GM19467 (cell line): ENCODE results near the gene PAX6.

Experiments
- ATAC-seq: cut with Tn5 transposase; IDR thresholded peaks from one replicate; pipeline ENCODE4 v1.9.1; 2021; ENCODE audit warnings: mild to moderate bottlenecking, moderate library complexity; ENCODE audit not compliant: unreplicated experiment

The PAX6 gene

DNA sequence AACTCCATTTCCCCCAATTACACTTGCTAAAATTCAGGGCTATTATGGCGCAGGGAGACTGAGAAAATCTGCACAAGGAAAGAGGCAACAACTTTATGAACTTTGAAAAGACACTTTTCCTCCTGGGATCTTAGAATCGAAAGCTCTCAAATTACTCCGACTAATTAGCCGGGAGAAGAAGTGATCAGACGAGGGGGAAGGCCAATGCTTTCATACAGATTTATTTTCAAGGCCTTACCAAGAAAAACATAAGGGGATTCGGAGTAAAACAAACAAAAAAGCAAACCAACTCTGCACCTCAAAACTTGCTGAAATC lies 1.6 kb downstream of the PAX6 start:
- ATAC-seq, result no peak

- no peak for ATAC-seq
These were observed 2.2 kb downstream of the PAX6 start for GRCh38 chr11:31808721-31809540.

GRCh38 chr11:31807799-31808667 lies 3.1 kb downstream of the PAX6 start:
- no peak for ATAC-seq

DNA sequence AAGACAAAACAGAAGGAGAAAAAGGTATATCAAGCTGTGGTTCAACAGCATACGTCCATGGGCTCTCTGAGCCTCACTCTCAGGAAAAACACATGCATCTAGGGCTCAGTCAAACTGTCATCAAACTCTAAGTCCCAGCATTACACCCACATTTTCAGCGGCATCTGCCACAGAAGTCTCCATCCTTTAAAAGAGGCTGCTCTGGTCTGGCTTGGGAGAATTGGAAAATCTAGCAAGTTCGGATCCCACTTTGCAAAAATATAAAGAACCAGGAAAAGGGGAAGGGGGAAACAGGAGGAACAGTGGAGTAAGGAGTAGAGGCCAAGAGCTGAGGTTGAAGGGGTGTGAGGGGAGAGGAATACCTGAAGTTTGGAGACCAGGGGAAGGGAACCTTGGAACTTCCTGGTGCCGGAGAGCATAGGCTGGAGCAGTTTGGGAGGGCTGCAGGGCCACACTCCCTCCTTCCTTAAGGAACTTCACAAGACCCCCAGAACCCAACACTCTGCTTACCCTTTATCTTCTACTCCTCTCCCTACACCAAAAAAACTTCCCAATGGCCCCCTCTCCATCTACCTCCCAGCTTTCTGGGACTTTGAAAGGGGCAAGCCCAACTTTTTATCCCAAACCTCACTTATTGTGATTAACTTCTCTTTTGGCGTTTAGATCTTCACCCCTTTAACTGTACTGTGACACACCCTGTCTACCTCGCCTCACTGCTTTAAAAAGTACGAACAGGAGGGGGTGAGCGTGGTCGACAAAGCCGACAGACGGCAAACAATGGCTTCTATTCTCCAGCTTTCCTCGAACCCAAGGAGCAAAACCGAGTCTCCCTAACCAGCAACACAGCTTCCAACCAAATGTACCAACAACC lies 4.0 kb downstream of the PAX6 start:
- no peak for ATAC-seq

- no peak for ATAC-seq
These were observed 4.8 kb downstream of the PAX6 start for GRCh38 chr11:31806186-31806927.

GRCh38 chr11:31805629-31806185 lies 5.4 kb downstream of the PAX6 start:
- ATAC-seq, result no peak

GRCh38 chr11:31805037-31805628 lies 6.0 kb downstream of the PAX6 start:
- ATAC-seq, result no peak

DNA sequence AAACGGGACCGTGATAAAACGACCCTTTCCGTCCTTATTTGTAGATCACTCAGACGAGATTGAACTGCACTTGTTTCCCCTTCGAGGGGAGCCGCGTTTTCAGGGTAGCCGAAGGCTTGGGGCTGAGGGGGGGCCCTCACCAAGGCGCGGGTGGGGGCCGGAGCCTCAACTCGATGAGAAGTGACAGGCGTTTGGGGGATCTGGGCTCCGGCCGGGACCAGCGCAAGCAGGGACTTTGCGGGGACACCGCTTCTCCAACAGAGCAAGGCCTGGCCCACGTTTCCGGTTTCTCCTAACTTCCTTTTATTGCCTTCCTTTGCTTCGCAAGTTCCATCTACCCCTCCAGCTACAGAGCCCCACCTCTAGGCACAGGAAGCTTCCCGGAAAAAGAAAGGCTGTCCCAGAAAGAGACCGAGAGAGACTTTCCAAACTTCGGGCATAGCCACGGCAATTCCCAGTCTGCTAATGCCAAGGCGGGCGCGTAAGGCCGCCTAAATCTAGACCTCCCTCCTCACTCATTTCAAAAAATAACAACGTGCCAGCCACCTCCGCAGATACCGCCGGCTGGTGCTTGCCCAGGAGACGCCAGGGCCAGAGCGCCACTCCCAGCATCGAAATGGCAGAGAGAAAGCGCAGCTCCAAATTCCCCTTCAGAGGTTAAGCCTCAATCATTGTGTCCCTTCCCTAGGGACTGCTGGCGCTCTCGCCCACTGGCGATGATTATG lies 6.6 kb downstream of the PAX6 start:
- ATAC-seq, result no peak

DNA sequence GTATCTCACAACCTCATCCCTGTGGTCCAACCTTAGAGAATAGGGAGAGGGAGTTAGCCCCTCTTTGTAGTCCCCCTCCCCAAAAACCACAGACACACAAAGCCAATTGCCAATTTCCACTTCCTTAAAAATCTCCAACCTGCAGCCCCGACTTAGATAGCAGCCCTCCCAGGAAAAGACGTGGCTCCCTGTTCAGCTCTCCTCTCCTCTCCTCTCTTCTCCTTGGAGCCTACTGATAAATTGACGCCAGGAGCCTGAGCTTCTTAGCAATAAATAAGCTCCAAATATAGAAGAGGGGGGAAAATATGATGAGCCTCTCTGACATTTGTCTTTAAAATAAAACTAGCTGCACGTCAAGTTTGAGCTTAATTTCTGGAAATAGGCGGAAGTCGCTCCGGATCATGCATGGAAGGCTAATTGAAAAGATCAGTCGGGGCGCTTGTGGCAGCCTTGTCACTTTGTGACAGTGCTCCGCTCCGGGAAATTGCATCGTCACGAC lies 7.3 kb downstream of the PAX6 start:
- ATAC-seq, result no peak

GRCh38 chr11:31802990-31803812 lies 7.9 kb downstream of the PAX6 start:
- ATAC-seq, result no peak

DNA sequence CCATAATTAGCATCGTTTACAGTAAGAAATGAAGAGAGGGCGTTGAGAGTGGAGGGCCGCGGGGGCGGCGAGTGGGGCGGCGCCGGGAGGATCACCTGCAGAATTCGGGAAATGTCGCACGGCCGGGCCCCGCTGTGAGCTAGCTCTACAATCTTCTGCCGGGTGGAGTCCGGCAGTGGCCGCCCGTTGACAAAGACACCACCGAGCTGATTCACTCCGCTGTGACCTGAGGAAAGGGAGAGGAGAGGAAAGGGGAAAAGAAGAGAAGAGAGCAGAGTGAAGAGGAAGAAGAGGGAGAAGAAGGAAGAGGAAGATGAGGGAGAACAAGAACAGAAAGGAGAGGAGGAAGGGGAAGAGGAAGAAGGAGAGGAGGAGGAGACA lies 8.5 kb downstream of the PAX6 start:
- ATAC-seq, result no peak

GRCh38 chr11:31802000-31802551 lies 9.0 kb downstream of the PAX6 start:
- no peak for ATAC-seq

- no peak for ATAC-seq
These were observed 9.8 kb downstream of the PAX6 start for GRCh38 chr11:31801298-31801702.

- ATAC-seq, result no peak
These were observed 10.5 kb downstream of the PAX6 start for GRCh38 chr11:31800398-31801265.

DNA sequence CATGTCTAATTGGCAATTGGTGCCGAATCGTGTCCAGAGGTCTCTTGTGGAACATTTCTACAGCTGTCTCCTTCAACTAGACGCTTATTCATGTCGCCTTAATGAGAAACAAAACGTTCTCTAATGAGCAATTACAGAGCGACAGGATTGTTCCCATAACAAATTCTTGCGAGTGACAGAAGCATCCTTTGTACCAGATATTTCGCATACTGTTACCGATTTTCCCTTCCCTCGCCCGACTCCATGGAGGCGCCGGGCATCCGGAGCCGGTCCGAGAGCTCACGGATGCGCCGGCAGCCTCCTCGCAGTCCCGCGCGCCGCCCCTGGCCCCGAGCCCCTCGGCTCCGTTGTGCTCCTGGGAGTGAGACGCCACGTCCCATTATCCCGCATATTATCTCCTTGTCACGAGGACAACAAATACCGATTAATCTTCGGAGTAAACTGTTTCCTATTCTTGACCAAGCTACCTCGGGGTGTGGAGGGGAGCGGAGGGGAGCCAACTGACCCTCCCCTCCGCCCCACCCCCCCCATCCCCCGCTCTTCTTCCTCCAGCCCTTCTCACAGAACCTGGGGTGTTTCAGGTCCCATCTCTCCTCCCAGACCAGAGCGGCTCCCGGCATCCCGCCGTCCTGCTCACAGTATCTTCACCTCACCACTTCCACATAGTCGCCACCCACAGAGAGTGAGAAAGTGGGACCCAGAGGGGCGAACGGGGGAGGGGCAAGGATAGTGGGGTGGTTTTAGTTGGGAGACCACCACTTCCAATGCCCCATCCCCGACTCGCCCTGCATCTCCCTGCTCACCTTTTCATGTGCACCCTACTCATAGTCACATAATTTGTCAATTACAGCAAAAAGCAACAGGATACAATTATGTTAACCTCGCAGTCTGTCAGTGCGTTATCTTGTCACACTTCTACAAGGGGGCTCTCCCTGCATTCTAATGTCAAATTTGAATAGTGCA lies 11.4 kb downstream of the PAX6 start:
- no peak for ATAC-seq
